WTC11 (cell line): ENCODE results near the gene CD300E. TPM values are rescaled to one million over a fixed set of nuclear protein-coding genes. Genes with fewer than 3 reads are reported as not detected.

ENCODE experiments used
- ATAC-seq: fragments of 200-7000 bp; cut with Tn5 transposase; 2 replicates; pipeline ENCODE4 v1.10.0; 2021; ENCODE audit warnings: mild to moderate bottlenecking, moderate library complexity
- CTCF ChIA-PET: fragments of 300-600 bp; sonication (Branson Sonifier 250); formaldehyde crosslinking; loops from one replicate; lab custom pipeline; 2021; ENCODE audit warnings: antibody characterized with exemption; lab: Charles Lee
- POLR2A ChIA-PET: fragments of 350-600 bp; sonication (Branson Sonifier 250); formaldehyde crosslinking; loops from one replicate; lab custom pipeline; 2021; ENCODE audit warnings: antibody characterized with exemption; lab: Charles Lee
- DNase-seq: peaks from one replicate; pipeline ENCODE4 v3.0.0; 2021; ENCODE audit warnings: low spot score
- H3K27ac Mint-ChIP-seq: 2 replicates; pipeline ENCODE4 v1.8.0; 2021; ENCODE audit warnings: mixed read lengths
- H3K27me3 Mint-ChIP-seq: 2 replicates; pipeline ENCODE4 v1.8.0; 2021; ENCODE audit warnings: low read depth, mild to moderate bottlenecking, moderate library complexity, mixed read lengths
- H3K36me3 Mint-ChIP-seq: 2 replicates; pipeline ENCODE4 v1.8.0; 2021; ENCODE audit warnings: mixed read lengths
- H3K4me1 Mint-ChIP-seq: 2 replicates; pipeline ENCODE4 v1.8.0; 2022; ENCODE audit warnings: mixed read lengths
- H3K4me3 Mint-ChIP-seq: 2 replicates; pipeline ENCODE4 v1.8.0; 2021; ENCODE audit warnings: mild to moderate bottlenecking, moderate library complexity, mixed read lengths
- H3K9me3 Mint-ChIP-seq: 2 replicates; pipeline ENCODE4 v1.8.0; 2021; ENCODE audit warnings: mixed read lengths
- ATF2 ChIP-seq: sonication (generic); formaldehyde crosslinking; IDR thresholded peaks from 2 replicates; pipeline ENCODE4 v1.8.1; 2022; ENCODE audit warnings: low read depth, missing genetic modification reagents, borderline replicate concordance
- CREB1 ChIP-seq: sonication (generic); formaldehyde crosslinking; IDR thresholded peaks from 2 replicates; pipeline ENCODE4 v1.8.0; 2023; ENCODE audit warnings: mild to moderate bottlenecking, missing genetic modification reagents
- ERG ChIP-seq: fragments of 250-450 bp; sonication (Bioruptor Pico); IDR thresholded peaks from 2 replicates; pipeline ENCODE4 v1.8.0; 2021; ENCODE audit warnings: mild to moderate bottlenecking
- GABPB1 ChIP-seq: sonication (generic); formaldehyde crosslinking; IDR thresholded peaks from 2 replicates; pipeline ENCODE4 v1.8.1; 2023; ENCODE audit warnings: mild to moderate bottlenecking, missing genetic modification reagents
- GTF2I ChIP-seq: fragments of 250-450 bp; sonication (Bioruptor Pico); conservative IDR thresholded peaks from 2 replicates; pipeline ENCODE4 v1.4.0; 2021; ENCODE audit warnings: mild to moderate bottlenecking
- IRF1 ChIP-seq: sonication (generic); formaldehyde crosslinking; IDR thresholded peaks from 2 replicates; pipeline ENCODE4 v1.8.0; 2023; ENCODE audit warnings: missing genetic modification reagents
- NFATC4 ChIP-seq: fragments of 250-450 bp; sonication (Bioruptor Pico); IDR thresholded peaks from 2 replicates; pipeline ENCODE4 v1.9.0; 2021; ENCODE audit warnings: mild to moderate bottlenecking
- NR1H2 ChIP-seq: sonication (generic); formaldehyde crosslinking; IDR thresholded peaks from 2 replicates; pipeline ENCODE4 v1.9.0; 2021; ENCODE audit warnings: mild to moderate bottlenecking, moderate library complexity, missing genetic modification reagents
- PRRX2 ChIP-seq: fragments of 250-450 bp; sonication (Bioruptor Pico); IDR thresholded peaks from 2 replicates; pipeline ENCODE4 v1.8.0; 2021; ENCODE audit warnings: mild to moderate bottlenecking
- SMAD3 ChIP-seq: sonication (generic); formaldehyde crosslinking; IDR thresholded peaks from 2 replicates; pipeline ENCODE4 v1.8.0; 2022; ENCODE audit warnings: missing genetic modification reagents, mild to moderate bottlenecking, borderline replicate concordance
- TEAD4 ChIP-seq: sonication (generic); formaldehyde crosslinking; IDR thresholded peaks from 2 replicates; pipeline ENCODE4 v1.8.0; 2022; ENCODE audit warnings: mild to moderate bottlenecking, missing genetic modification reagents
- ZBTB43 ChIP-seq: sonication (generic); formaldehyde crosslinking; IDR thresholded peaks from 2 replicates; pipeline ENCODE4 v1.8.1; 2023; ENCODE audit warnings: mild to moderate bottlenecking, missing genetic modification reagents
- ZNF121 ChIP-seq: sonication (generic); formaldehyde crosslinking; IDR thresholded peaks from 2 replicates; pipeline ENCODE4 v1.8.0; 2023; ENCODE audit warnings: missing genetic modification reagents
- ZNF219 ChIP-seq: sonication (generic); formaldehyde crosslinking; IDR thresholded peaks from 2 replicates; pipeline ENCODE4 v1.8.0; 2023; ENCODE audit warnings: missing genetic modification reagents, mild to moderate bottlenecking, borderline replicate concordance
- ZNF423 ChIP-seq: fragments of 250-450 bp; sonication (Bioruptor Pico); IDR thresholded peaks from 2 replicates; pipeline ENCODE4 v2.1.2; 2022; ENCODE audit warnings: mild to moderate bottlenecking, moderate library complexity
- total RNA-seq: library from RNA; stranded (reverse); gene quantifications from 3 replicates; pipeline ENCODE4 v1.2.3, GENCODE V29; 2021
- TF ChIP-seq, protein P1 (sequence below): fragments of 250-450 bp; sonication (Bioruptor Pico); IDR thresholded peaks from 2 replicates; pipeline ENCODE4 v1.9.0; 2021; ENCODE audit warnings: mild to moderate bottlenecking
- TF ChIP-seq, protein P2 (sequence below): sonication (generic); formaldehyde crosslinking; IDR thresholded peaks from 2 replicates; pipeline ENCODE4 v1.8.0; 2023; ENCODE audit warnings: missing genetic modification reagents, mild to moderate bottlenecking, borderline replicate concordance
- TF ChIP-seq, protein P3 (sequence below): sonication (generic); formaldehyde crosslinking; IDR thresholded peaks from 2 replicates; pipeline ENCODE4 v1.8.1; 2023; ENCODE audit warnings: mild to moderate bottlenecking, moderate library complexity, missing genetic modification reagents
- TF ChIP-seq, protein P4 (sequence below): fragments of 250-450 bp; sonication (Bioruptor Pico); IDR thresholded peaks from 2 replicates; pipeline ENCODE4 v1.9.0; 2021; ENCODE audit warnings: mild to moderate bottlenecking, borderline replicate concordance

CD300E gene
- total RNA-seq, 1 experiment from 2014 or later: not detected

DNA sequence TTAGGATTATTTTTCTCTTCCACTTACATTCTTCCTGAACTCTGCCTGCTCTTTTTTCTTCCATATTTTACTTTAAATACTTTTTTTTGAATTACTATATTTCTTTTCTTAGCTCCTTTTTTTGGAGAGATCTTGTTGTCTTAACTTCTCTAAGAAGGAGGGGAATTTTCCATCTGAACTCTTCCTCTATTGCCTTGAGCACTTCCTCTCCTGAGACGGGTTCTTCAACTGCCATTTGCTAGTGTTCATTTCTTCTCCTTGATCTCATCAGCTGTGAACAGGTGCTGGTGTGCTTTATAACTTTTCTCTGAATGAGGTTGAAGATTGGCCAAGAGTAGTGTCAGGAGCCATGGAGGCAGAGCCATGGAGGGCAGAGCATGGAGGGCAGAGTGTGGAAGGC lies 16.3 kb downstream of the CD300E start:
- ChIA-PET CTCF (no interaction called here), POLR2A (no interaction called here)
- DNase-seq: no peak
- Mint-ChIP-seq H3K27me3 (peaks cover 6% of the 10 kb centered on the region), H3K36me3 (no peaks in the 10 kb centered on the region), H3K4me1 (no peaks in the 10 kb centered on the region), H3K9me3 (no peaks in the 10 kb centered on the region), H3K4me3 (no peak overlapping the region), H3K27ac (no peak overlapping the region)
- TF ChIP-seq ZNF121 (CRISPR knock-in tag): no peak
- no peak for TF ChIP-seq CREB1 (CRISPR knock-in tag)
- TF ChIP-seq, protein P1, sequence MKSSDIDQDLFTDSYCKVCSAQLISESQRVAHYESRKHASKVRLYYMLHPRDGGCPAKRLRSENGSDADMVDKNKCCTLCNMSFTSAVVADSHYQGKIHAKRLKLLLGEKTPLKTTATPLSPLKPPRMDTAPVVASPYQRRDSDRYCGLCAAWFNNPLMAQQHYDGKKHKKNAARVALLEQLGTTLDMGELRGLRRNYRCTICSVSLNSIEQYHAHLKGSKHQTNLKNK (CRISPR knock-in tag): no peak
- TF ChIP-seq NR1H2 (CRISPR knock-in tag): no peak
- TF ChIP-seq ATF2 (CRISPR knock-in tag): no peak
- TF ChIP-seq ERG (CRISPR knock-in tag): no peak
- TF ChIP-seq, protein P2, sequence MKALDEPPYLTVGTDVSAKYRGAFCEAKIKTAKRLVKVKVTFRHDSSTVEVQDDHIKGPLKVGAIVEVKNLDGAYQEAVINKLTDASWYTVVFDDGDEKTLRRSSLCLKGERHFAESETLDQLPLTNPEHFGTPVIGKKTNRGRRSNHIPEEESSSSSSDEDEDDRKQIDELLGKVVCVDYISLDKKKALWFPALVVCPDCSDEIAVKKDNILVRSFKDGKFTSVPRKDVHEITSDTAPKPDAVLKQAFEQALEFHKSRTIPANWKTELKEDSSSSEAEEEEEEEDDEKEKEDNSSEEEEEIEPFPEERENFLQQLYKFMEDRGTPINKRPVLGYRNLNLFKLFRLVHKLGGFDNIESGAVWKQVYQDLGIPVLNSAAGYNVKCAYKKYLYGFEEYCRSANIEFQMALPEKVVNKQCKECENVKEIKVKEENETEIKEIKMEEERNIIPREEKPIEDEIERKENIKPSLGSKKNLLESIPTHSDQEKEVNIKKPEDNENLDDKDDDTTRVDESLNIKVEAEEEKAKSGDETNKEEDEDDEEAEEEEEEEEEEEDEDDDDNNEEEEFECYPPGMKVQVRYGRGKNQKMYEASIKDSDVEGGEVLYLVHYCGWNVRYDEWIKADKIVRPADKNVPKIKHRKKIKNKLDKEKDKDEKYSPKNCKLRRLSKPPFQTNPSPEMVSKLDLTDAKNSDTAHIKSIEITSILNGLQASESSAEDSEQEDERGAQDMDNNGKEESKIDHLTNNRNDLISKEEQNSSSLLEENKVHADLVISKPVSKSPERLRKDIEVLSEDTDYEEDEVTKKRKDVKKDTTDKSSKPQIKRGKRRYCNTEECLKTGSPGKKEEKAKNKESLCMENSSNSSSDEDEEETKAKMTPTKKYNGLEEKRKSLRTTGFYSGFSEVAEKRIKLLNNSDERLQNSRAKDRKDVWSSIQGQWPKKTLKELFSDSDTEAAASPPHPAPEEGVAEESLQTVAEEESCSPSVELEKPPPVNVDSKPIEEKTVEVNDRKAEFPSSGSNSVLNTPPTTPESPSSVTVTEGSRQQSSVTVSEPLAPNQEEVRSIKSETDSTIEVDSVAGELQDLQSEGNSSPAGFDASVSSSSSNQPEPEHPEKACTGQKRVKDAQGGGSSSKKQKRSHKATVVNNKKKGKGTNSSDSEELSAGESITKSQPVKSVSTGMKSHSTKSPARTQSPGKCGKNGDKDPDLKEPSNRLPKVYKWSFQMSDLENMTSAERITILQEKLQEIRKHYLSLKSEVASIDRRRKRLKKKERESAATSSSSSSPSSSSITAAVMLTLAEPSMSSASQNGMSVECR: no peak
- TF ChIP-seq, protein P3, sequence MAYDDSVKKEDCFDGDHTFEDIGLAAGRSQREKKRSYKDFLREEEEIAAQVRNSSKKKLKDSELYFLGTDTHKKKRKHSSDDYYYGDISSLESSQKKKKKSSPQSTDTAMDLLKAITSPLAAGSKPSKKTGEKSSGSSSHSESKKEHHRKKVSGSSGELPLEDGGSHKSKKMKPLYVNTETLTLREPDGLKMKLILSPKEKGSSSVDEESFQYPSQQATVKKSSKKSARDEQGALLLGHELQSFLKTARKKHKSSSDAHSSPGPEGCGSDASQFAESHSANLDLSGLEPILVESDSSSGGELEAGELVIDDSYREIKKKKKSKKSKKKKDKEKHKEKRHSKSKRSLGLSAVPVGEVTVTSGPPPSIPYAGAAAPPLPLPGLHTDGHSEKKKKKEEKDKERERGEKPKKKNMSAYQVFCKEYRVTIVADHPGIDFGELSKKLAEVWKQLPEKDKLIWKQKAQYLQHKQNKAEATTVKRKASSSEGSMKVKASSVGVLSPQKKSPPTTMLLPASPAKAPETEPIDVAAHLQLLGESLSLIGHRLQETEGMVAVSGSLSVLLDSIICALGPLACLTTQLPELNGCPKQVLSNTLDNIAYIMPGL (CRISPR knock-in tag): no peak
- no peak for TF ChIP-seq GABPB1
- TF ChIP-seq ZBTB43: no peak
- TF ChIP-seq PRRX2 (CRISPR knock-in tag): no peak
- no peak for TF ChIP-seq NFATC4 (CRISPR knock-in tag)
- TF ChIP-seq TEAD4 (CRISPR knock-in tag): no peak
- TF ChIP-seq IRF1: no peak
- TF ChIP-seq ZNF423: no peak
- TF ChIP-seq, protein P4, sequence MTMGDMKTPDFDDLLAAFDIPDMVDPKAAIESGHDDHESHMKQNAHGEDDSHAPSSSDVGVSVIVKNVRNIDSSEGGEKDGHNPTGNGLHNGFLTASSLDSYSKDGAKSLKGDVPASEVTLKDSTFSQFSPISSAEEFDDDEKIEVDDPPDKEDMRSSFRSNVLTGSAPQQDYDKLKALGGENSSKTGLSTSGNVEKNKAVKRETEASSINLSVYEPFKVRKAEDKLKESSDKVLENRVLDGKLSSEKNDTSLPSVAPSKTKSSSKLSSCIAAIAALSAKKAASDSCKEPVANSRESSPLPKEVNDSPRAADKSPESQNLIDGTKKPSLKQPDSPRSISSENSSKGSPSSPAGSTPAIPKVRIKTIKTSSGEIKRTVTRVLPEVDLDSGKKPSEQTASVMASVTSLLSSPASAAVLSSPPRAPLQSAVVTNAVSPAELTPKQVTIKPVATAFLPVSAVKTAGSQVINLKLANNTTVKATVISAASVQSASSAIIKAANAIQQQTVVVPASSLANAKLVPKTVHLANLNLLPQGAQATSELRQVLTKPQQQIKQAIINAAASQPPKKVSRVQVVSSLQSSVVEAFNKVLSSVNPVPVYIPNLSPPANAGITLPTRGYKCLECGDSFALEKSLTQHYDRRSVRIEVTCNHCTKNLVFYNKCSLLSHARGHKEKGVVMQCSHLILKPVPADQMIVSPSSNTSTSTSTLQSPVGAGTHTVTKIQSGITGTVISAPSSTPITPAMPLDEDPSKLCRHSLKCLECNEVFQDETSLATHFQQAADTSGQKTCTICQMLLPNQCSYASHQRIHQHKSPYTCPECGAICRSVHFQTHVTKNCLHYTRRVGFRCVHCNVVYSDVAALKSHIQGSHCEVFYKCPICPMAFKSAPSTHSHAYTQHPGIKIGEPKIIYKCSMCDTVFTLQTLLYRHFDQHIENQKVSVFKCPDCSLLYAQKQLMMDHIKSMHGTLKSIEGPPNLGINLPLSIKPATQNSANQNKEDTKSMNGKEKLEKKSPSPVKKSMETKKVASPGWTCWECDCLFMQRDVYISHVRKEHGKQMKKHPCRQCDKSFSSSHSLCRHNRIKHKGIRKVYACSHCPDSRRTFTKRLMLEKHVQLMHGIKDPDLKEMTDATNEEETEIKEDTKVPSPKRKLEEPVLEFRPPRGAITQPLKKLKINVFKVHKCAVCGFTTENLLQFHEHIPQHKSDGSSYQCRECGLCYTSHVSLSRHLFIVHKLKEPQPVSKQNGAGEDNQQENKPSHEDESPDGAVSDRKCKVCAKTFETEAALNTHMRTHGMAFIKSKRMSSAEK (CRISPR knock-in tag): no peak
- TF ChIP-seq SMAD3 (CRISPR knock-in tag): no peak
- TF ChIP-seq ZNF219: no peak
- no peak for TF ChIP-seq GTF2I (CRISPR knock-in tag)
- no peak for ATAC-seq
